ENCODE measurements around the gene SND1.
A peak's percentile ranks its signal among the peaks of the same experiment; 100 is the strongest.

Gene SND1

GRCh38 chr7:127872122-127872521, 220.1 kb downstream of the SND1 start:
- no peak for TF ChIP-seq CTCF (IDR thresholded peaks at IDR 0.05; ENCODE audit: extremely low read depth, missing control alignments)
- DNase-seq (ENCODE audit: low spot score): peak; percentile 15

GRCh38 chr7:127873151-127873550, 221.2 kb downstream of the SND1 start:
- no peak for DNase-seq (ENCODE audit: low spot score)
- no peak for TF ChIP-seq CTCF (IDR thresholded peaks at IDR 0.05; ENCODE audit: extremely low read depth, missing control alignments)

GRCh38 chr7:127873715-127874636, 222.0 kb downstream of the SND1 start:
- peak; percentile 9 for DNase-seq (ENCODE audit: low spot score)
- TF ChIP-seq CTCF (IDR thresholded peaks at IDR 0.05; ENCODE audit: extremely low read depth, missing control alignments): no peak

- no peak for TF ChIP-seq CTCF (IDR thresholded peaks at IDR 0.05; ENCODE audit: extremely low read depth, missing control alignments)
These were observed 223.1 kb downstream of the SND1 start for GRCh38 chr7:127874951-127875608.

GRCh38 chr7:127876393-127876792, 224.4 kb downstream of the SND1 start:
- no peak for TF ChIP-seq CTCF (IDR thresholded peaks at IDR 0.05; ENCODE audit: extremely low read depth, missing control alignments)
- no peak for DNase-seq (ENCODE audit: low spot score)

More at GRCh38 chr7:127874951-127875608, 223.1 kb downstream of the SND1 start:
- DNase-seq (ENCODE audit: low spot score): no peak

GRCh38 chr7:127877951-127878350, 226.0 kb downstream of the SND1 start:
- TF ChIP-seq CTCF (IDR thresholded peaks at IDR 0.05; ENCODE audit: extremely low read depth, missing control alignments): no peak
- DNase-seq (ENCODE audit: low spot score): no peak

- no peak for DNase-seq (ENCODE audit: low spot score)
- TF ChIP-seq CTCF (IDR thresholded peaks at IDR 0.05; ENCODE audit: extremely low read depth, missing control alignments): no peak
These were observed 226.8 kb downstream of the SND1 start for GRCh38 chr7:127878791-127879190.

Measured in GM20000 (cell line).